Fibroblast of mammary gland (primary cell): ENCODE results near the gene ASB4.

Experiments used
- DNase-seq: peaks from one replicate; pipeline ENCODE4 v3.0.0-alpha.2; 2010; ENCODE audit warnings: low read depth
- H3K4me3 ChIP-seq: 2 replicates; pipeline ENCODE4 v1.5.1; 2011; ENCODE audit warnings: low read depth, mild to moderate bottlenecking, low read length, moderate library complexity; ENCODE audit not compliant: control insufficient read depth
- CTCF ChIP-seq: conservative IDR thresholded peaks from 2 replicates; pipeline ENCODE4 v1.5.1; 2011; ENCODE audit warnings: low read depth, low read length, inconsistent platforms; ENCODE audit not compliant: control insufficient read depth, insufficient read depth

The ASB4 gene

GRCh38 chr7:95471071-95471470 lies 14.7 kb upstream of the ASB4 start:
- DNase-seq, result no peak
- no peak overlapping the region for H3K4me3 ChIP-seq
- TF ChIP-seq CTCF, result no peak

- TF ChIP-seq CTCF, result no peak
- DNase-seq, result peak; percentile 55
- no peak overlapping the region for H3K4me3 ChIP-seq
Measured at GRCh38 chr7:95472581-95473161, 13.1 kb upstream of the ASB4 start.

GRCh38 chr7:95473276-95473985 lies 12.3 kb upstream of the ASB4 start:
- no peak for TF ChIP-seq CTCF
- DNase-seq, result no peak
- no peak overlapping the region for H3K4me3 ChIP-seq

DNA sequence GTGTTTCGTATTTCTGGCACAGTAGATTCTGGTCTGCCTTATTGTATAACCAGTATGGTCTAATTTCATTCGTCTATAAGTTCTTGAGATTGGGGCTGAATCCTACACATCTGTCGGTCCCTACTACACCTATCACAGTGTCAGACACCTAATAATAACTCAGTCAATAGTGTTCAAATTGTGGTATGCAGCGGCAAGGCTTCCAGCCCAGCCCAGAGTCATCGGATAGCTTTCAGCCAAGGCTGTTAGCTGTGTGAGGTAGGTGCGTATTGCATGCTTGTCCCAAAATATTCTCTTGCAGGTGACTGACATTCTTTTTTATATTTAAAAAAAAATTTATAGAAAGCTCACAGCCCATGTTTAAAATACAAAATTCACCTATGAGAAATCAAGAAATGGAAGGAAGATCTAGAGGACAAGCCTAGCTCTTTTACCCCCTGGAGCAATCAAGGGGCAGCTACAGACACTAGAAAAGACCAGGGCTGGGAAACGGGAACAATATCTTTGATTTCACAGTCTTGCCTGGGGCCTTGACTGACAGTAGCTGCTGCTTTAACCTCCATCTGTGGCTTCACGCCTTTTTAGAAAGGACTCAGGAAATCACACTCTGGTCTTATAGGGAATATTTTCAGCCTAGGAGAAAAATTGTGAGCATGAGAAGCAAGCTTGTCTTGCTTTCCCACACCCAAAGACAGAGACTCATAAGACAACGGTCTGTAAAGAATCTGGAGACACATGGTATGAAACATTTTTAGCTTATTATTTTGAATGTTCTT lies 9.5 kb upstream of the ASB4 start:
- H3K4me3 ChIP-seq, result no peak overlapping the region
- DNase-seq, result no peak
- TF ChIP-seq CTCF, result no peak

GRCh38 chr7:95476904-95477594 lies 8.7 kb upstream of the ASB4 start:
- peak; percentile 83 for TF ChIP-seq CTCF
- no peak overlapping the region for H3K4me3 ChIP-seq
- DNase-seq, result peak; percentile 76

- H3K4me3 ChIP-seq, result no peak overlapping the region
- TF ChIP-seq CTCF, result peak; percentile 19
- DNase-seq, result peak; percentile 33
Measured at GRCh38 chr7:95478272-95479037, 7.3 kb upstream of the ASB4 start.
